ENCODE results near the gene AK2. TPM values are rescaled to one million over a fixed set of nuclear protein-coding genes. Genes with fewer than 3 reads are reported as not detected.

AK2 gene
- total and polyA plus RNA-seq, 10 of the 15 experiments (the other 5 are each of a cell fraction or from before 2014, with no cell fraction given): 52.3 to 500 (median 278) TPM

GRCh38 chr1:32978854-32979253 is 57.8 kb downstream of the AK2 start:
- no peak for FAIRE-seq
- no peak overlapping the region for H2AFZ ChIP-seq (ENCODE audit: control insufficient read depth, low read depth, low read length)
- H3K4me1 ChIP-seq (ENCODE audit: control insufficient read depth, insufficient read depth, low read length): peaks cover 36% of the 10 kb centered on the region
- CTCF ChIA-PET: interaction anchor here (0.6 to 0.9 kb wide), 2 partner anchors 11 to 16 kb away, joined by 3 read pairs; no protein-coding TSS in a partner anchor
- no peak for ATAC-seq
- no peaks in the 10 kb centered on the region for H4K20me1 ChIP-seq (ENCODE audit: control insufficient read depth, insufficient read depth)
- H3K9me3 ChIP-seq (replicated peaks; ENCODE audit: control insufficient read depth, insufficient read depth, low read length): no peaks in the 10 kb centered on the region; the same call in 2 of the 3 replicates
- SMC1A ChIA-PET (ENCODE audit: uncharacterized antibody, unreplicated experiment): no interaction called here
- WGBS (ENCODE audit: insufficient coverage, insufficient replicate concordance, low lambda C conversion rate, missing lambda C conversion rate): 99% methylated on average over 4 of the region's 4 CpGs
- H3K4me3 ChIP-seq: no peak overlapping the region
- no peak overlapping the region for H3K27ac ChIP-seq (ENCODE audit: control insufficient read depth, insufficient read depth)
- H3K36me3 ChIP-seq (ENCODE audit: control insufficient read depth in 2 of 2, insufficient read depth in 2 of 2, low read length in 1 of 2): no peaks in the 10 kb centered on the region
- TF ChIP-seq NFYB (IDR thresholded peaks at IDR 0.05; ENCODE audit: insufficient read depth, low read depth, low read length) (no peak), NR2C2 (IDR thresholded peaks at IDR 0.05; ENCODE audit: borderline replicate concordance, control insufficient read depth, insufficient read length, low read depth) (no peak), RBBP5 (conservative IDR thresholded peaks at IDR 0.05) (no peak), USF2 (IDR thresholded peaks at IDR 0.05; ENCODE audit: borderline replicate concordance, low read depth, low read length) (no peak), NFIC (IDR thresholded peaks at IDR 0.05; ENCODE audit: low read depth, low read length) (no peak), NR2F1 (conservative IDR thresholded peaks at IDR 0.05) (no peak), ZBTB40 (IDR thresholded peaks at IDR 0.05; ENCODE audit: borderline replicate concordance) (no peak), BCLAF1 (IDR thresholded peaks at IDR 0.05) (no peak), BRCA1 (IDR thresholded peaks at IDR 0.05; ENCODE audit: low read depth, low read length) (no peak), CEBPB (IDR thresholded peaks at IDR 0.05; ENCODE audit: borderline replicate concordance in 1 of 2, low read depth in 2 of 2, low read length in 2 of 2) (no peak), SMAD5 (IDR thresholded peaks at IDR 0.05; ENCODE audit: low read depth) (no peak)
- H3K27me3 ChIP-seq (replicated peaks in 1 of 2; ENCODE audit: control insufficient read depth in 2 of 2, insufficient read depth in 2 of 2, low read length in 1 of 2): no peaks in the 10 kb centered on the region
- in situ Hi-C loops (cut with MboI): no loop called here
- H3K79me2 ChIP-seq (ENCODE audit: control insufficient read depth, insufficient read depth, low read length): no peaks in the 10 kb centered on the region
- no peak overlapping the region for H3K4me2 ChIP-seq (ENCODE audit: control insufficient read depth, insufficient read depth)
- H3K9ac ChIP-seq (ENCODE audit: control insufficient read depth, insufficient read depth, low read length): no peak overlapping the region
- RAD21 ChIA-PET (ENCODE audit: unreplicated experiment): interaction anchor here (1.9 kb wide), 1 partner anchor 13 kb away, joined by 4 read pairs; no protein-coding TSS in a partner anchor
- DNase-seq (ENCODE audit: low read depth, low spot score): no peak
- BruUV-seq (replicated peaks): no TSS peak
- intact Hi-C loops (cut with micrococcal nuclease; ENCODE audit: unreplicated experiment): no loop called here
- POLR2A ChIA-PET: interaction anchor here (1.8 kb wide), 1 partner anchor 14 kb away, joined by 7 read pairs; the partner anchor contains the start of gene RNF19B
